ENCODE results near the gene INHA.

INHA gene

DNA sequence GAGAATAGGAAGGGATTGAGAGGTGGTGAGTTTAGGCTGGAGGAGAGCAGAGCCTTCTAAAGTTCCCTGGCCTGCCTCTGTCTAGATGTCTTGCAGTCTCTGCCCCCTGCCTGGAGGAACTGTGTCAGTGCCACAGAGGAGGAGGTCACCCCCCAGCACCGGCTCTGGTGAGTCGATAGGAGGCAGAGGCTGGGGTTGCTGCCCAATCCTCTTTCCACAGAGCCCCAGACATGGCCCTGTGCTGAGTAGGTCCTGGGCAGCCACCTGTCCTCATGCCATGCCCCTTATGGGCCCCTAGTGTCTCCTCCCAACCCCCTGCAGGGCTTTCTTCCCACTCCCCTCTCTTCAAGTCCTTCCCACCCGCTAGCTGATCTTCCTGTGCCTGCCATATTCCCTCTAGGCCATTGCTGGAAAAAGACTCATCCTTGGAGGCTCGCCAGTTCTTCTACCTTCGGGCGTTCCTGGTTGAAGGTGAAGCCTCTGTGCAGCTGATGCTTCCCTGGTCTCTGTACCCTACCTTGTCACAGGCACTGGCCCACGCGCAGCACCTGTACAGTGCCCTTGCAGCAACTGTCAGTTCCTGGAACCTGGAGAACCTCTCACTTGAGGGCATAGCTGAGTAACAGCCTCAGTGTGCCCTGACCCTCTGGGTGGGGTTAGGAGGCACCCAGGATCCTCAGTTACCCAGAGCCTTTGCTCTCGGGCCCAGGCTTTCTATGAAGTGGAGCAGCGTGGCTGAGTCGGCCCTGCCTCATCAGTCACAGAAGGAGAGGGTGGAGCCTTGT, 42.2 kb downstream of the INHA start:
- DNase-seq = no peak

DNA sequence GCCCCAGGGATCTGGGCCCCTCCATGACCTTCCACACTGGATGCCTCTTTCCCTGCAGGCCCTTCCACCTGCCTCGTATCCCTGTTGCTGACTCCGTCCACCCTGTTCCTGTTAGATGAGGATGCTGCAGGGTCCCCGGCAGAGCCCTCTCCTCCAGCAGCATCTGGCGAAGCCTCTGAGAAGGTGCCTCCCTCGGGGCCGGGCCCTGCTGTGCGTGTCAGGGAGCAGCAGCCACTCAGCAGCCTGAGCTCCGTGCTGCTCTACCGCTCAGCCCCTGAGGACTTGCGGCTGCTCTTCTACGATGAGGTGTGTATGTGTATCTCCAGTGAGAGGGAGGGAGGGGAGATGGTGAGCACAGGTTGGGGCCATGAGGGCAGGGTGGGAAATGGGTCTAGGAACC, 42.9 kb downstream of the INHA start:
- no peak for DNase-seq

DNA sequence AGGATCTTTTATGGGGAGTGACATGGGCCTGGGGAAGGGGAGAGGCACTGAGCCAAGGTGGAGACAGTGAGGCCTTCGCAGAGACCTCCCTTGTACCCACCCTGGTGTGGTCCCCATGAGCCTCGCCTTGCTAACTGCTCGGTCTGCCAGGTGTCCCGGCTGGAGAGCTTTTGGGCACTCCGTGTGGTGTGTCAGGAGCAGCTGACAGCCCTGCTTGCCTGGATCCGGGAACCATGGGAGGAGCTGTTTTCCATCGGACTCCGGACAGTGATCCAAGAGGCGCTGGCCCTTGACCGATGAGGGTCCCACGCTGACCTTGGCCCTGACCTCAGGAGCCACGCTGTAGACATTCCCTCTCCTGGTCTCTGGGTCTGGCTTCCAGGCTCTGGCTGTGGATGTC, 43.8 kb downstream of the INHA start:
- no peak for DNase-seq

DNA sequence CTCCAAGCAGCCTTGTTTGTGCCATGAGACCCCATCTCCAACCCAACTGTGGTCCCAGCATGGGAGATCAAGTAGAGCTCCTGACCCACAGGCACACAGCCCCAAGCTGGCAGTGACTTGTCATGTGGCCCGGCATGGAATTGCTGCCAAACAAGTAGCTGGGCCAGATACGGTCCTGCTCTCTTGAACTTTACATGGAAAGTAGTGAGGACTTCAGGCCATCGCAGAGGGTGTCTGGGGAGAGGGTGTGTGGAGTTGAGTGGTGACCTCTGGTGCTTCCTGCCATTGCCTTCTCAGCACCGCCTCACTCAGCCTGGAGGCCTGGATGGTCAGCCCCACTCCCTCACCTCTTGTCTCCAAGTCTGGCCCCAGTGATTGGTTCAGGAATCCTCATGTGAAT, 44.4 kb downstream of the INHA start:
- DNase-seq = no peak

DNA sequence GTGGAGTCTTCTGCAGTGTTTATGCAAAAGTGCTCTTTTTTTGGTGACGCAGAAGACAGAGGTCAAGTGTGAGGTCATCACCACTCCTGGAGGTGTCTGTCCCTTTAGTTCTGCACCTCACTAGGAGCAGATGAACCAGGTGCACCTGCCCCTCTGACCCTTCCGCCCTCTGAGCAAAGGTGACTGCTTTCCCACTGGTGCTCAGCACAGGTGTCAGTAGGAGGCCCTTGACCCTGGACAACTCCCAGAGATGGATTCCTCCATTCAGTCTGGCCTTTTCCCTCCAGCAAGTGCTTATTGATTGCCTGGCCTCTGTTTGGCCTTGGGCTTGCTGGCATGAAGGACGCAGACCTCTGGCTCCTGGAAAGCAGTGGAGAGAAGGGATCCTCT, 46.6 kb downstream of the INHA start:
- no peak for DNase-seq

DNA sequence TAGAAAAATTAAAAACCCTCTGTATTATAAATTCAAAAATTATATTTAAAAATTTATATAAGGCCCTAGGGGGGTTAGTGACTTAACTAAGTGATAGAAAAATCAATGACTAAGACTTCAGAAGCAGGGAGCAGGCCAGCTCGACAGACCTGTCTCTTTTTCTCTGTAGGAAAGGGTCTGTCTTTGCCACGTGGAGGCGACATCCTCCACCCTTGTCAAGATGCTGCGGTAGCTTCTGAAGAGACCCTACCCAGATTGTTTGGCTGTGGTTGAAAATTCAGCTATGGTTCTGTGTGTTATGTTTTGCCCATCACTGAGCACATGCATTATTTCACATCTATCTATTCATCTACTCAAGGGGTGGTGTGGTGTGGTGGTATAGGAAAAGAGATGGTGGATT, 47.1 kb downstream of the INHA start:
- DNase-seq = no peak

DNA sequence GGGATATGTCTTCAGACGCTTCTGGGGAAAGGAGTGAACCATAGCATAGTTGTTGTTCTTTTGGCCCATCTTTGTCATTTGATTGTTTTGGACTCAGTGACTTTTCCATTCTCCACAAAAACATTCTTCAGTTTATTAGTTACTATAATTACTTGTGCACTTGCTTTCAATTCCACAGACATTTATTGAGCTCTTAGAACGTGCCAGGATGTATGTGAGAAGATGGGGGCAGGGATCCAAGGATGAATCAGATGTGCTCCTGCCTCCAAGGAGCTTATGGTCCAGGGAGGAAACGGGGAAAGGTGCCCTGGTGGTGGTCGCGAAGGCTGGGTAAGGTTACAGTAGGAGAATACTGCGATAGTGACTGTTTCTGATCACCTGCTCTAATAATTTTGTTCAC, 48.4 kb downstream of the INHA start:
- no peak for DNase-seq

DNA sequence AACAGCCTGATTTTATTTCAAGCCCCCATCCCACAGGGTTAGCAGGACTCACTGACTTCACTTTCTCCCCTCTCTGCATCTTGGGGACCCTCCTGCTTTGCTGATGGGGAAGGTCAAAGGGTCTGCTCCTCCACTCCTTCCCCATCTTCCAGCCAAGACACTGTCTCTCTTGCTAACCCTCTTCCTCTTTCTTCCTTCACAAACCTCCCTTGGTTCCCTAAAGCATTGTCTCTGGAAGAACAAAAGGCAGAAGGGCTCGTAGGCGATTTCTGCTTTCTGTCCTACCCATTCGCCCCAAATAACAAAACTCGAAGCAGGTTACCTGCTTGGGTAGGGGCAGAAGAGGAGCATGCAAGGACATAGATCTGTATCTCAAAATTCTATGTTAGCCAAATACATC, 49.8 kb downstream of the INHA start:
- DNase-seq = no peak

DNA sequence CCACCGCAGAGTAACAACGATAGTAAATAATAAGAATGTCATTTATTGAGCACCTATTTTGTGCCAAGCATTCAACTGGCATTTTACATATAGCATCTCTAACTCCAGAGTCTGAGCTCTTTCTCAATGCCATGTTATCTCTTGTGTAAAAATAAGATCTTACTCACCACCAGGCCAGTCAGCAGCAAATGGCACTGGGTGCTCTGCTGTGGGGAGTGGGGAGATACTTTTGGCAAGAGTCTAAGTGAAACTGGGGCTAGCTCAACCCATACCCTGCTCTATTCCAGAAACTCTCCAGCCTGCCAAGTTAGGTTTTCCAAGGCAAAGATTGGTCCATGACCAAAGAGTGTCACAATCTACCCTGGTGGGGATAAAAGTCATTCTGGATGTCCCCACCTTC, 50.4 kb downstream of the INHA start:
- no peak for DNase-seq

DNA sequence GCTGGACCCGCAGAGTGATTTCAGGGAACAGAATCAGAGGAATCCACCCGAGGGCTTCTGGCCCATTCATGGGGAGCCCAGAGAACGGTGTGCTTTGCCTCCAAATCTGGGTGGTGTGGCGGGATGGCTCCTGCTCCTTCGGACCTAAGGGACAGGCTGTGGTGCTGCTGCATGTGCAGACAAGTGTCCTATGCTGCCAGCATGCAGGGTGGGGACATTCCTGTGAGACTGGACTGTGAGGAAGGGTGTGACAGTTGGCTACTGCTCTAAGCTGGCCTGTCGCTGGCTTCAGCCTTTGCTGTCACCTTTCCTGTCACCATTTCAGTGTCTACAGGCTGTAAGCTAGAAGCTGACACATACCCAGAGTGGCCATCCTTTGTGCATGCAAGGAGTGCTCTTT, 52.5 kb downstream of the INHA start:
- DNase-seq = no peak

DNA sequence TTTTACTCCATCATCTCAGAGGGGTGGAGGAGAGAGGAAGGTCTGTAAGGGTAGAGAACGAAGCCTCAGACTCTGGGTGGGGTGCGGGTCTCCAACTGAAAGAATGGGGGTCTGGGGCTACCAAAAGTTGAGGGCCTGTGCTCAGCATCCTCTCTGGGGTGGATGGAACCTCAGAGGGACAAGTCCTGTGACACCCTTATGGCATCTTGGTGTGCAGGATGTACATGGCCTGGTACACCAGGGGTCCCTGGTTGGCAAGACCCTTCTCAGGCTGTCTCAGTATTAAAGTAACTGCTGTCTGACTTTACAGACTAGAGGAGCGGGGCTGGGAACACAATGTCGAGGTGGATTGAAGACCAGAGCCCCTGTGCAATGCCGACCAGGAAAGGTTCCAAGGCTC, 53.1 kb downstream of the INHA start:
- DNase-seq = no peak
